Activated naive CD4-positive, alpha-beta T cell treated with anti-CD3 and anti-CD28 coated beads, Interleukin-2, amount 50 U/mL, for 16 hours (primary cell): Measurements from ENCODE around the gene ZCCHC7.

ENCODE experiments used
- DNase-seq: peaks from one replicate; pipeline ENCODE4 v3.0.0-alpha.2; 2020

Gene ZCCHC7

DNA sequence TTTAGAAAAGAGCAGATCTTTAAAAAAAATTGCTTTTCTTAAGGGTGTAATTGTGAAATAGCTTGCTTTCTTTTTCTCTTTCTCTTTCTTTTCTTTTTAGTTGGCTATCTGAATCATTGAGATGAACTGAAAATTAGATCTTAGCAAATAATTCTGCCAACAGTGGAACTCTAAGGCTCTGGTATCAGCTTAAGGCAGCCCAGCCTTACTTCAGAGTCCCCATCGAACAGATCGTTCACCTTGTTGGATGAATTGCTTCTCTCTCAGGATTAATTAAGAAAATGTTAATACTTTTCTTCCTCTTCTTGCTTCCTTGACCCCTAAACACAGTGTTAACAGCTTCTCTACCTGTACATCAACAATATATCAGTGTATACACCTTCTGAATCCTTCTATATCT, 92.1 kb downstream of the ZCCHC7 start:
- no peak for DNase-seq

DNA sequence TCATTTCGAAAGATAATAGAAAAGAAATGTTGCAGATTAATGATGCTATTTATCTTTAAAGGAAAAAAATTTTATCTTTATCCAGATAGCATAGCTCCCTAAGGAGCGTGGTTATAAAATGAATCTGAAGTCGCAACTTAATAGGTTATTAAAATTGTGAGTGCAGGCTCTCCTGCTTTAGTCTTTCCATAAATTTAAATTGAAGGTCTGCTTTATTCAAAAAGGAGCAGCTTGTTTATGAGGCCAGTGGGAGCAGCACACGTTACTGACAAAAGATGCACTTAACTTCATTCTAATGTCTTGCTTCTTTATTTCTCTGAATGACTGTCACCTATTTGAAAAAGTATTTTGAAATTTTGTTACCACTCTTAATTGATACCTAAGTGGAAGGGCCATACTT, 95.0 kb downstream of the ZCCHC7 start:
- DNase-seq: no peak

DNA sequence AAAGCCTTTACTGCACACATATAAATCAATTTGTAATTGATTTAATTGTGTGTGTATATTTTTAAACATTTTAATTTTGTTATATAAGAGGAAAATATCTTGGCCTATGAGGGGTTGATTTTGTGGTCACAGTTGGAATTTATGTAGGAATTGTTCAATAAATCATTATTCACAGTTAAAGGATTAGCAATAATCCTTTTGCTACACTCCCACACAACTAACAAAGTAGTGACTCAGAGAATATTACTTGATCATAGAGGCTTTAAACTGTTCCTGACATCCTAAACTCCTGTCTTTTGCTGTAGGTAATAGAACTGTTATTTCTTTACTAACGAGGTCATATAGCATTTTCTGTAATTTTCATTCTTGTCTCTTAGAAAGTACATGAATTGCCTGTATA, 95.5 kb downstream of the ZCCHC7 start:
- no peak for DNase-seq

DNA sequence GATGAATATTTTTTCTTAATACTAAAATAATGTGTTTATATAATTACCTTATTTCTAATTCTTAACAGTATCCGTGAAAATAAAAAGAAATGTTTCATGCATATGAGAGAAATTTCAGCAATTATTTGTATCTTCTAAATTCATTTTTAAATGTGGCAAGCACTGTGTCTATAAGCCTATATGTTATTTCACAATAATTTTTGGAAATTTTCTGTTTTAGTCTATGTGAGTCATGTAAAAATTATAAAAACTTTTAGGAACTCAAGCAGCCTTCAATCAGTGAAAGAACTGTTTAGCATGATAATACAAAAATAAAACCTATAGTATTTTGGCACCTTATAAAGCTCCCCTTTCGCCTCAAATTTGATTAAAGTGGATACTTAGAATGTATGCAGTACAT, 96.8 kb downstream of the ZCCHC7 start:
- no peak for DNase-seq

DNA sequence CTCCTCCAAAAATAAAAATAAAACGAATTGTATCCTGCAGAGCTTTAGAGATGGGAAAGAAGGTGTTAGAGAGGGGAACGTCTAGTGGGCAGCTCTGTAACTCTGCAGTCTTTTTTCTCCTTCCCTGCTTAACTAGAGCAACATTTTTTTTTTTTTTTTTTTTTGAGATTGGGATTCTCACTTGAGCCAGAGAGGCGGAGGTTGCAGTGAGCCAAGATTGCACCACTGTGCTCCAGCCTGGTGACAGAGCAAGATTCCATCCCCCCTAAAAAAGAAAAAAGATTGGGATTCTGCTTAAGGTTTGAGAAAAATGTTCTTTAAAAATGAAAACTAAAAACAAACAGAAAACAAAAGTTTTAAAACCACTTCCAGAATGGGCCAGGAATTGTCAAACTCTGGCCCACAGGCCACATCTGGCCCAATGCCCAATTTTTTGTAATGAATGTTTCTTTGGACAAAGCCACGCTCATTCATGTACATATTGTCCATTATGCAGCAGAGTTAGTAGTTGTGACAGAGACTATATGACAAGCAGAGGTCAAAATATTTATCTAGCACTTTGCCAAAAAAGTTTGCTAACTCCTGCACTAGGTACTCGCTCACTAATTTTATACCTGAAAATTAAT, 98.5 kb downstream of the ZCCHC7 start:
- no peak for DNase-seq

DNA sequence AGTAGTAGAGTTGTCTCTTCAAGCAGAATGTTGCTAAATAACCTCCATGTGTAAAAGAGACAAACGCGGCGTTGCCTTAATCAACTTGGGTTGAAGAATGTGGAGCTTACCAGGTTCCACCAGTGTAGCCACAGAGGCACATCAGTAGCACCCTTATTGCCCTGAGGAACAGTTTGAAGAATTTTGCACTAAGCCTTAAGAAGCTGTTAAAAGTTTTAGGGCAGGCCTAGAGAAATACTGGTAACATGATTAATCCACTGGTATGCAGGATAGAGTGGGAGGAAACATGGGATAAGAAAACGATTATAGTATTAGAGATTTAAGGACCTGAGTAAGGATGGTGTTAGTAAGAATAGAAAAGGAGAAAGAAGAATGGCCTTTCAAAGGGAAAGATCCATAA, 100.6 kb downstream of the ZCCHC7 start:
- no peak for DNase-seq

DNA sequence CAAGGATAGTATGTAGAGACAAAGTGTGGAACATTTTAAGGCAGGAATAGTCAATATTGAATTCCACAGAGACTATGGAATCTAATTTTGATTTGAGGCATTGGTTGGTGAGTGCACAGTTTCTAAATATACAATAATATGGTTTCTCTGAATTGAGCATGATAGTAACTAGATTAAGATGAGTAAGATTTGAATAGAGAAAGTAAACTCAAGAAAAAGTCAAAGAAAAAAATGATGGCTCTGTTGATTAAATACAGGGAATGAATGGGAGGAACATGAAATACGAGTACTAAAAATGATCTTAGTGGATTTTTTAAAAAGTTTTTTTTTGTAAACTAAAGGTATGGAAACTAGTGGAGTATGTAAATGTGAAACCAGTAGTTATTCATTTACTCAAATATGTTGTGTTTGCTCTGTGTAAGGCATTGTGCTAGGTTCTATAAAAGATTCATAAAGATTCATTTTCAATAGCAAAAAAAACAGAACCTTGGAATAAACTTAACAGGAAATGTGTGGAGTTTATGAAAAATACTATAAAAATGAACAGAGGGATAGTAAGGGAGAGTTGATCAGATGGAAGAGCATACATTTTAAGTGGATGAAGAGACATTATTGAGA, 101.2 kb downstream of the ZCCHC7 start:
- DNase-seq: no peak

DNA sequence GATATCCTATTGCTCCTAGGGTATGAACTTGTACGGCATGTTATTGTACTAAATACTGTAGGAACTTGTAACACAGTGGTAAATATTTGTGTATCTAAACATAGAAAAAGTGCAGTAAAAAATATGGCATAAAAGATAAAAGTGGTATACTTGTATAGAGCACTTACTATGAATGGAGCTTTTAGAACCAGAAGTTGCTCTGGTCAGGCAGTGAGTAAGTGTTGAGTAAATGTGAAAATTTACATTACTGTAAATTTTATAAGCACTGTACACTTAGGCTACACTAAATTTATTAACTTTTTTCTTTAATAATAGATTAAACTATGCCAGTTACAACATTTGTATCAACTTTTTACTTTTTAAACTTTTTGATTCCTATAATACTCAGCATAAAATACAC, 109.1 kb downstream of the ZCCHC7 start:
- DNase-seq: no peak

DNA sequence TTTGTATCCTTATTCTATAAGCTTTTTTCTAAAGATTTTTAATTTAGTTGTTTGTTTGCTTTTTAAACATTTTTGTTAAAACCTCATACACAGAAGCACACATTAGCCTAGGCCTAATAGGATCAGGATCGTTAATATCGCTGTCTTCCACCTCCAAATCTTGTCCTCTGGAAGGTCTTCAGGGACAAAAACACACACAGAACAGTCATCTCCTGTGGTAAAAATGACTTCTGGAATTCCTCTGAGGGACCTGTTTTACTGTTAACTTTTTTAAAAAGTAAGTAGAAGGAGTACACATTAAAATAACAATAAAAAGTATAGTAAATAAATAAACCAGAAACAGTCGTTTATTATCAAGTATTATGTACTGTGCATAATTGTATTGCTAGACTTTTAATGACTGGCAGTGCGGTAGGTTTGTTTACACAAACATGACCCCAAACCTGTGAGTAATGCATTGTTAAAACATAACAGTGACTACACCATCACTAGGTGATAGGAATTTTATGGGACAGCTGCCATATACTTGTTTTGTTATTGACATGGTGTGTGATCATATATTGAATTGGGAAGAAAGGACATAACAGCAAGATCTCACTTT, 109.6 kb downstream of the ZCCHC7 start:
- no peak for DNase-seq

DNA sequence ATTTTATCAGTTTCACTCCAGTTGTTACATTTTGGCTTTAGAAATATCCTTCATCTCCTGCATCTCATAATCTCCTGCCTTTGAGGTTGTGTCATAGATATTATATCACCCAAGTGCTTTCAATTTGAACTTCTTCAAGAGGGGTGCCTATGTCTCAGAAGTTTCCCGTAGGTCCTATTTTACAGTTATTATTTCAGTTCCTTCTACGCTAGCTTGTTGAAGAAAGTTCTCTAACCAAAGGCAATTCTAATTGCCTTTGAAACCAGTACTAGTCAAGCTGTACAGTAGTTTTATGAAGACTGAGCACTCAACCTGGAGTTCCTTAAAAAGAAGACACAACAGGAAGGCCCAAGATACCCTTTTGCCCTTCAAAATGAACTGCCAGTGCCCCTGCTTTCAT, 116.4 kb downstream of the ZCCHC7 start:
- no peak for DNase-seq

DNA sequence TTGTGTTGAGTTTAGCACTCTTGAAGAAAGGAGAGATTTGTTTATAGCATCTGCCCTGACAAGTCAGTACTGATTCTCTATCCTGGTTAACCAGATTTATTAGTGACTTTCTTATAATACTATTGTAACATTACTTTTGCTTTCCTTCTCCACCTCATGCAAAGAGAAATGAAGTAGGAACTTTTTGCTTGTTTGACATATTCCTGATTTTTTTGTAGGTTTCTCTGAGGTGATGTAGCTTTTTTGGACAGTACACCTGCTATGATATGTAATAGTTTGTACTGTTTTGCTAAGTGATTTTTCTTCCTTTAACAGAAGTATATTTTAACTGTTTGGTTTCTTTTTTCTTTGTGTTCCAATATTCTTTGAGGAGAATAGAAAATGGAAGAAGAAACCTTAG, 117.7 kb downstream of the ZCCHC7 start:
- DNase-seq: no peak

DNA sequence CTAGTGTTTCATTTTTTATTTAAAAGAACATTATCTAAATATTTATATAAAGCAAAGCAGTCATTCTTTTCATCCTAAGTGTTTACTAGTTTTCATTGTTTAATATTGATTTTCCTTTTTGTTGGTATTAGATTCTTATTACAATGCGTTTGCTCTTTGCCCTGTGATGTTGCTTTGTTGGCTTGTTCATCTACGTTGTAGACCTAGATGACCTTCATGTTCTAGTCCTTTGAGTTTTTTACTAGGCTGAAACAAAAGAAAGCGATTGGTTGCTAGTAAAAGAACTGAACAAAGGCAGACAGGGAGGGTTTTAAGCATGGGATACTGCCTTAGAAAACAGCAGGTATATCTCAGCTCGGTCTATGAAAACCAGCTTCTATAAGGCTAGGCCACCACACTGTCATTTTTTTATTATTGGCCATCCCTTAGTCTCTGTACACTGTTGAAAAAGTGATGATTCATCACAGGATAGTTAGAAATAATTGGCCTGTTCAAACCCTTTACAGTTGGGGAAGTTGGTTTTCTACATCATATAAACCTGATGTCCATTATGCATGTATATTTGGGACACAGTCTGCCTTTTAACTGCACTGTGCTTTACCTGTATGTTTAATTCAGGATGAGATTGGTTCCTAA, 119.0 kb downstream of the ZCCHC7 start:
- DNase-seq: no peak

DNA sequence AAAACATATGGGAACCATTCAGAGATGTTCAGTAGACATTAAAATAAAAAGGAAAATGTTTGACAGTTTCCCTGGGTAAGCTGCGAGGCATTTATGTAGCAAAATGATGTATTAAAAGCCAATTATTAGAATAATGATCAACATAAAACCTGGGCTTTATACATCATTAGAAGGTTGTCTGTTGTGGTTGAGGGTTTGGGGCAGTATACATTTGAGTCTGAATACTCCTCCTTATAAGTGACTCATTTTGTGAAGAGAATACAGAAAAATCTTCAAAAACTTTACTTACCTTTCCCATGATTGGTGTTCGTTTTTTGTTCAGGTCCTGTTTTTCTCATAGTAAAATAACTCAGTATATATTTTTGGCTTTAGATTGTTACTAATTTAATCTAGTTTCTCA, 119.5 kb downstream of the ZCCHC7 start:
- no peak for DNase-seq

DNA sequence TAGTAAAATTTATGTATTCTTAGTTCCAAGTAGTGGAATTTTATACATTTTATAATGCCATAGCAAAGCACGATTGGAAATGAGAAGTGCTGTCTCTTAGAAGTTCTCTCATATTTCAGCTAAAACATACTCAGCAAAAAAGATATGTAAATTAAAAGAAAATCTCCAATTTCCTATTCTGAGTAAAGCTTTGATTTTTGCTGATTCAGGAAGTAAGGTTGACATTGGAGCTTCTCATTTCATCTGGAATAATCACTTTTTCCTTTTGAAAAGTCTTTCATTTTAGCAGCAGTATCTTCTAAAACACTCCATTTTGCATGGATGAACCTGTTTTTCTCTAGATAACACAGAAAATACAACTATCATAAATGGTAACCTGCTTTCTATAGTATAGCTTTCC, 121.0 kb downstream of the ZCCHC7 start:
- no peak for DNase-seq

DNA sequence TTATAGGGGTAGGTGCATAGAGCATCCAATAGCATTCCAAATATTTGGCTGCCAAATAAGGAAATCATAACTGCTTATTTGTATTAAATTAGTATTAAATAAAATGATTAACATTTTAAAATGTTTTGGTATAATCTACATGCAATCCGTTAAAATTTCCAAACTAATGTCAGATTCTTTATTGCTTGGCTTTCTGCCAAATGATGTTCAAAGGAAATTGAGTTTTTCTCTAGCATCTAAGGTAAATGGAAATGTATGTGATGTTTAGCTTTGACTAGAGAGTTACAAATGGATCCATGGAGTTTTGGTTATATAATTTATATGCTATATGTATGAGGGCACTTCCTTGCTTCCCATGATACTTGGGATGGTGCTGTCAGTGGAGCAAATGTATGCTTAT, 121.7 kb downstream of the ZCCHC7 start:
- no peak for DNase-seq

DNA sequence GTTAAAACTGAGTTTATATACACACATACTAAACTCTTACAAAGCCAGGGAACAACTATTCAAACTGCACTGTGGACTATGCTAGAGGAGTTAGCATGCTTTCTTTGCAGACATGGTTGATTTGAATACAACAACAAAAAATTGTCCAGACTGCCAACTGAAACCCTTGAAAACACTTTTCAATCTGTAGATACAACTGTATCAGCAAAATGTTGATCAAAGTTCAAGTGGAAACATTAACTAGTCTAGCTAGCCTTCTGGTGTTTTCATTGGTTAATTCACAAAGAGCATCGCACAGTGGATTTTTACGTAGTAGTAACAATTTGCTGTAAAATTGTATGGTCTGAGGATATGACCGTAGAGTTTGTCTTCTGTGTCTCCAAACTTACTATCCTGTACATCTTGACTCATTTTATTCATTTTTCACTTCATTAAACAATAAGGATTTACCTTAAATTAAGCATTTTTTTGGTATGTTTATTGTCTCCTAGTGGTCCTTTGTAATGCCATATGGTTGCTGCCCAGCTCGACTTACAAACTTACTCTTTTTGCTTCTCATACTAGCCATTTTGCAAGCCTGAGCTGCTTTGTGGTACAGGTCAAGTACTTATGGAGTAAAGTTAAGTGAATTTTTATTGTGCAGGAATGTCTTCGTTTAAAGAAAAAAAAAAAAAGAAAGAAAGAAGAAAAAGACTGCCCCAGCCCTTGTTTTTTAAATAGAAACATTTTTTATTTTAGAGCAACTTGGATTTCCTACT, 123.4 kb downstream of the ZCCHC7 start:
- DNase-seq: no peak

DNA sequence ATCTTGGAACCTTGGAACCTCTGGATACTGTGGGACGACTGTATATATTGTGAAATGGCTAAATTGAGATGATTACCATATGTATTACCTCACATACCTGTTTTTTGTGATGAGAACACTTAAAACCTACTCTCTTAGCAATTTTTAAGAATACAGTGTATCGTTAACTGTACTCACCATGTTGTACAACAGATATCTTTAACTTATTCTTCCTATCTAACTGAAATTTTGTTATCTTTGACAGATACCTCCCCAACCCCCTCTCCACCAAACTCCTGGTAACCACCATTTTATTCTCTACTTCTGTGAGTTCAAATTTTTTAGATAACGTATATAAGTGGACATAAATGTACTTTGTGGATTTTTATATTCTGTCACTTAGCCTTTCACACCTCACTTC, 126.5 kb downstream of the ZCCHC7 start:
- no peak for DNase-seq

DNA sequence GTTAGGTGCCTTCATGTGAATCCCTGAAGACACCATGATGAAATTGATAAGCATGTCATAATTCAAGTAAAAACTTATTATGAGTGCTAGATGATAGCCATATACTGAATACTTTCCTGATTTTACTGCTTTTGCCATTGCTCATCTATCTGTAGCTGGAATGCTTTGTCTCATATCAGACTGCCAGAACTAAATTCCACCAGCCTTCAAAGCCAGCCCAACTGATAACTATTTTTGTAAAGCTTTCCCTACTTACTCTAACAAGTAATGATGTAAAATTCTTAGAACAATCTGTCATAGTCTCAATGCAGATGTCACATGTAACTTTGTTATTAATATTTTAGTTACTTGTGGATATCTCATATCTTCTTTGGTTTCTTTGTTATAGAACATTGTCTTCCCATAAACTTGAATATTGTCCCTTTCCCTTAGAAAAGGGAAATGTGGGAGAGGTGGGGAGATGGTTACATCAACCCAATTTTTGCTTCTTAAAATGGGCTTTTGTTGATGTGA, 128.3 kb downstream of the ZCCHC7 start:
- no peak for DNase-seq

DNA sequence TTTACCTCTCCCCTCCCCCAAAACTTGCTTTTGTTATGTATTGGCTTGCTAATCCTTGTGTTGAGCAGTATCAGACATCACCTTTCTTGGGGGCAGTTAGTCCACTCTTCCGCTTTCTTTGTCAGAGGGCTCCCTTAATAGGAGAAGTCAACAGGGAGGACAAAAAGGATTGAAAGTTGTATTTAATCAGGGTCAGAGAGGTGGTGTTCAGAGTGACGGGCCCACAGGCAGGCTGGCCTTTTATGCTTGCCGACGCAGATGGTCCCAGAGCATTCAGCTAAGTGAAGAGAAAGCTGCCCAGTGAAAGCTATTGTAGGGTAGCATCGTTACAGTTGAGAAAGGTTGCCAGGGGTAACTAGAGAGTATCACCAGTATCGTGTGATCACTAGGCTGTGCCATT, 131.1 kb downstream of the ZCCHC7 start:
- DNase-seq: no peak

DNA sequence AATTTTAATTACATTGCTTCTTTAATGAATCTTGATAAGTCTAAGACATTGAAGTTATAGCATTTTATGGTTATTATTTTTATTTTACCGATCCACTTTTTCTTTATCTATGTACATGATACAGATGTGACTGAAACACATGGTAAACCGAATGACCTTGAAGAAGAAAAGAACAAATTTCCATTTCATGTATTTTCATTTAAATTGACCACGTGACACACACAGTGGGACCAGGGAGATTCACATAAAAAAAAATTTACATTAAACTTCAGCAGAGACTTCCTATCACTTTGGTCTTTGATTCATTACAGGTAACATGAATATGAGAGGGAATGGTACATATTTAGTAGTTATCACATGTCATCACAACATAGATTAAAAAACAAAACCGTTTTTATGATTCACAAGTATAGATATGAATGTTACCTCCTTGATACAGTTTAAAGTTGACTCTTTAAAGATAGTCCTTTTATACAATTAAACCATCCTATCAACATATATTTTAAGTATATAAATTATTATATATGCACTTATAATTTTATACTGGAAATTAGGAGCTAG, 133.1 kb downstream of the ZCCHC7 start:
- DNase-seq: no peak

DNA sequence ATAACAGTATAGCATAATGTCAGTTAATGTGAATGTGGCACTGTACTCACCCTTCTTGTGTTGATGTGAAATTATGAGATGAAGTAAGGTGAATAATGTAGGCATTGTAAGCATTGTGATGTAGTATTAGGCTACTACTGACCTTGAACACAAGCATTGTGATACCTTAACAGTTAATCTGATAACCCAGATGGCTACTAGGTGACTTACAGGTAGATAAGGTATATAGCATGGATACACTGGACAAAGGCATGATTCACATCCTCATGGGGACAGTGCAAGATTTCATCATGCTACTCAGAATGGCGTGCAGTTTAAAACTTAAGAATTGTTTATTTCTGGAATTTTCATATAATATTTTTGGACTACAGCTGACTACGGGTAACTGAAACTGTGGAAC, 134.8 kb downstream of the ZCCHC7 start:
- DNase-seq: no peak

DNA sequence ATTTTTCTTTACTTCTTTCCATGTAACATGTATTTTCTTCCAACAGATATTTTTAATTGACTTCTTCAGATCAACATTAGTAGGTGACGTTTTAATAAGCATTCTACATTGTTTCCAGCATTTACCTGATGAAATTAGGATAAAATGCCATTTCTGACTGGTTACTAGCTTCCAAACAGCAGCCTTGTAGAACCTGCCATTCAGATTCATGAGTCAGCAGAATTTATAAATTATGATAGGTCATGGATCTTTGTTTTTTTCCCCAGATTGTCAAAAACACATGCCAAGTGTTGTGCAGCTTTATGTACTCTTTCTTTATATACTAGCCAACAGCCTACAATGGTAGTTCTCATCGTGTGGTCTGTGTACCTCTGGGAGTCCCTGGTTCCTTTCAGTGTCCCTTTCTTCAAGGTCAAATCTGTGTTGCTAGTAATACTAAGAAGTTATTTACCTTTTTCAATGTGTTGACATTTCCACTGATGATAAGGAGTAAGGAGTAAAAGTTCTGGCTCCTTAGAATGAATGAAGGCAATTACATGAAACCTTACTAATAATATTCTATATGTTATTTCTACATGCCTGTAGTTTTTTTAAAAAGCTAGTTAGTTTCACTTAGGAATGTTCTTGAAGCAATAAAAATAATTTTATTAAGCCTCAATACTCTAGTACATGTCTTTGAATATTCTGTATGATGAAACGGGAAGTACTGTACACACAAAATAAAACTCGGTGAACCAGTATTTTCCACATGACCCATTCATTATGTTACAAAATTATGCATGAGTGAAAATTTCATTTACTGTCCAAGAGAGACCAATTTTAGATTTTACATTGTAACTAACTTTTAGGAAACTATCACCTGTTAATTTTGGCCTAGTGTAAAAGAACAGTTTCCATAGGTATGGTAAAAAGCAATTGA, 135.8 kb downstream of the ZCCHC7 start:
- DNase-seq: no peak
